Head of caudate nucleus (tissue), 42 donors: ENCODE results near the gene KCNAB1.

ENCODE experiments used
- DNase-seq, 42 donors: peaks; one replicate each; pipeline versions ENCODE4 v3.0.0 to v3.0.0-alpha.2; 2020 to 2021; ENCODE audit warnings: mixed read lengths in 7 of 42
- intact Hi-C: fragments of 100-400 bp; cut with DNase I; formaldehyde crosslinking; loops from one replicate; pipeline ENCODE4 v1.15.0; 2022

Gene KCNAB1

GRCh38 chr3:156582532-156583183, 462.3 kb downstream of the KCNAB1 start:
- no peak for DNase-seq

DNA sequence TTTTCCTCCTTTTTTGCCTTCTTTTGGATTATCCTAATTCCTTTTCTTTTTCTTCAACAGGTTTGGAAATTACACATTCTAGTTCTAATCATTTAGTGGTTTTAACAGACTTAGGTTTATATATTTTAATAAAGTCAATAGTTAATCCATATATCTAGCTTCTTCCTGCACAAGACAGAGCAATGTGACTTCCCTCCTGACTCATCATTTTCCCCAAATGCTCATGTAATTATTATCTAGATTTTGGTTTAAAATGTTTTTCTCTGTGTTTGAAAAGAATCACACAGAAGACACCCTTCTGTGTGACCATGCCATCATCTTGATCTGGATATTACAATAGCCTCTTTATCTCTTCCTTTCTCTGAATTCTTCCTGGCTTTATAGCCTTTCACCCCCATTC, 463.1 kb downstream of the KCNAB1 start:
- intact Hi-C loops: no loop called here
- DNase-seq: no peak

More at GRCh38 chr3:156582532-156583183, 462.3 kb downstream of the KCNAB1 start:
- intact Hi-C loops: no loop called here

DNA sequence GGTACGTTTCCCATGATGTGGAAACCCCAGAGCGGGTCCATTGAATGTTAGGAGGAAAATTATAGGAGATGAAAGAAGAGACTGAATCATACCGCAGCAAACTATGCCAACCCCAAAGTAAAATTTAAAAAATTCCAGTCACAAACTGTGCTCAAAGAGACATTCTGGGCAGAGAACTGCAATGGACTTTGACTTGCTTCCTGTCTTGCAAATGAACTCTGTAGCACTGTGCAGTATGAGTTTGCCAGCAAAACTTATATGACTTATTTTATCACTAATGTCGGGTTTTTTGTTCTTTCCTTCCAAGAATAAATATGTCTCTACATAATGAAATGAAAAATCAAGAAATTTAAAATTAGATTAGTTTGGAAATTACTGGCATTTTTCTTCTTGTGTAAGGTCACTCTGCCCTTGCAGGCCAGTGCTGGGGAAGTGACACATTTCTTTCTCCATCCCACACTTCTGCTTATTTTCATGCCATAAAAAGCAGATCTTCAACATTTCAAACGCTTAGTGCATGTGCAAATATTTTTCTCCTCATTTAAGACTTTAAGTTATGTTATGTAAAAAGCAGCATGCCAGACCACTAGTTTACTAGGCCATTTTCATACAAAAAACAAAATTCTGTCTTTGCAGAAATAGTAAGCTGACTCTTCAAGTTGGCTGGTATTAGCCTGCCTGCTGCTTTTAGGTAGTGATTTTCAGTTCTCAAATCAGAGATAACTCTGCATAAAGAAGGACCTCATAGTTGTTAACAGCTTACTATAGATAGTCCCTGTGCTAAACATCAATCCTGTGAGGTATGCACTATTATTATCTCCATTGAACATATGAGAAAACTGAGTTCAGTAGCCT, 466.8 kb downstream of the KCNAB1 start:
- DNase-seq: peak in 1 of 42 donors; percentile 58
- intact Hi-C loops: no loop called here

DNA sequence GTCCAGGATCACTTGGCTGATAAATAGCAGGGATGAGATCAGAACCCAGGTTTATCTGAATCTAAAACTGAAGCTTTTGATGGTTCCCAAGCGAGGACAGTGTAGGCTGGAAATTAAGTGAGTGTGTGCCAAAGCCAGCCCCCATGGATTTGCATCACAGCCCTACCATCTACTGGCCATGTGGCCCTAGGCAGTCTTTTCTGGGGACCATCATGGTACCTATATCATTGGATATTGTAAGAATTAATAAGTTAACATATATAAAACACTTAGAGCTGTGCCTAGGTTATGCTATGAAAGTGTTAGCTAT, 467.3 kb downstream of the KCNAB1 start:
- intact Hi-C loops: no loop called here
- no peak for DNase-seq
